Activated CD4-positive, alpha-beta T cell treated with anti-CD3 and anti-CD28 coated beads for 36 hours (primary cell): ENCODE measurements around the gene TAS2R7. TPM values are rescaled to one million over a fixed set of nuclear protein-coding genes. Genes with fewer than 3 reads are reported as not detected.

Experiments
- total RNA-seq, 2 experiments: library from RNA; stranded (reverse); gene quantifications; one replicate each; pipeline ENCODE4 v1.2.3, GENCODE V29; 2021

The TAS2R7 gene
- total RNA-seq, 2 experiments from 2014 or later, result not detected

Other genes starting within 250 kb of the TAS2R7 start
- gene MAGOHB, start 189.0 kb downstream of the TAS2R7 start, total RNA-seq, result 10 to 100 TPM; 66.3 to 89.3 TPM
- not detected for gene STYK1, start 128.6 kb downstream of the TAS2R7 start, total RNA-seq
- 100 to 1,000 TPM; 157 to 175 TPM for gene YBX3, start 79.3 kb downstream of the TAS2R7 start, total RNA-seq
- not detected for gene TAS2R8, start 4.7 kb upstream of the TAS2R7 start, total RNA-seq
- gene TAS2R9, start 7.5 kb upstream of the TAS2R7 start, total RNA-seq, result not detected
- not detected for gene TAS2R10, start 23.7 kb upstream of the TAS2R7 start, total RNA-seq
- 1 to 10 TPM; 1.3 to 2.1 TPM for gene PRR4, start 46.8 kb upstream of the TAS2R7 start, total RNA-seq
- gene PRH1, start 81.6 kb upstream of the TAS2R7 start, total RNA-seq, result 10 to 100 TPM; 11.0 to 12.7 TPM
- gene TAS2R13, start 106.9 kb upstream of the TAS2R7 start, total RNA-seq, result under 1 TPM; 0.27 to 0.35 TPM
- gene PRH2, start 126.6 kb upstream of the TAS2R7 start, total RNA-seq, result not detected
- 1 to 10 TPM in 1 of 2 experiments, under 1 TPM in 1; 0.94 to 1.1 TPM for gene TAS2R14, start 136.6 kb upstream of the TAS2R7 start, total RNA-seq
- gene TAS2R50, start 184.3 kb upstream of the TAS2R7 start, total RNA-seq, result under 1 TPM; 0.30 to 0.53 TPM
- 1 to 10 TPM; 1.2 to 1.4 TPM for gene TAS2R20, start 195.7 kb upstream of the TAS2R7 start, total RNA-seq
- 1 to 10 TPM; 1.2 to 1.6 TPM for gene TAS2R19, start 220.0 kb upstream of the TAS2R7 start, total RNA-seq
- gene TAS2R31, start 228.8 kb upstream of the TAS2R7 start, total RNA-seq, result 1 to 10 TPM in 1 of 2 experiments, under 1 TPM in 1; 0.44 to 1.6 TPM